ENCODE results near the gene WHRN. TPM values are rescaled to one million over a fixed set of nuclear protein-coding genes. Genes with fewer than 3 reads are reported as not detected.

Gene WHRN
- total RNA-seq, 1 donor from 2014 or later, result 9.1 TPM

DNA sequence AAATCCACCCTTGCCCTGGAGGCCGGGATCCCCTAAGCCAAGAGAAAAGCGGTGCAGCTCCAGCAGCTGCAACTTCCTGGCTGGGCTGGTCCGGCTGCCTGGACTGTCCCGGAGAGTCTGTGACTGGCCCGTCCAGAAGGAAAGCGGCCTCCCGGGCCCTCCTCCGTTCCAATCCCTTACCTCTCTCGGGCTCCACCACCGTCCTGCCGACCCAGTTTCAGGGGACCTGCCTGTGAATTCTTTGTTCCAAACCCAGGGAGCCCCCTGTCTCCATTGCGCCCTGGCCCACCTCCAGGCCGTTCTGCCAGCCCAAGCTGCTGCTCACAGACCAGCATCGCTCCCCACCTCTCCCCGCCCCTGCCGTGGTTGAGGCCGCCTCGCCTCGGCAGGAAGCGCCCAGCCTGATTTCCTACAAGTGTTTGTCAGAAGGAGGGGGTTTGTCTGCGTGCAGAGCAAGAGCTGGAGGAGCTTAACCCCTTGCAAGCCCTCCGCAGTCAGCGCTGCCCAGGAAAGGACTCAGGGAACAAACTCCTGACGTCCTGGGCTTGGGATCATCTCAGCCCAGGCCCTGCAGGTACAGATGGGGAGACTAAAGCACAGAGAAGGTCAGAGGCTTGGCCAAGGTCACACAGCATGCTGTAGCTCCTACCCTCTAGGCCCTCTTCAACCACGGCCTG, 117.5 kb downstream of the WHRN start, which contains the start of gene AKNA:
Gene AKNA (minus strand): TSS at position 303 of the 677 bp plus-strand sequence. CDS start 6,649 bp downstream, outside the sequence.
- no peak for DNase-seq (ENCODE audit: extremely low spot score in 2 of 2)
- H3K9me3 ChIP-seq, result no peaks in the 10 kb centered on the region
- peak within 1 kb of the TSS; percentile 55 to 63 for H3K4me3 ChIP-seq
- peak within 1 kb of the TSS; percentile 87 for H3K27ac ChIP-seq
- H3K27me3 ChIP-seq, result no peaks in the 10 kb centered on the region
- intact Hi-C loops (cut with DNase I), result no loop called here
- peak in 1 of 2 donors; percentile 77 for TF ChIP-seq POLR2A (IDR thresholded peaks at IDR 0.05)
- TF ChIP-seq POLR2AphosphoS5 (IDR thresholded peaks at IDR 0.05; ENCODE audit: insufficient read depth in 1 of 2, low read depth in 1 of 2), result peak; percentile 30 to 97
- no peak for TF ChIP-seq CTCF (IDR thresholded peaks at IDR 0.05)
- H3K36me3 ChIP-seq, result no peaks in the 10 kb centered on the region
- H3K4me1 ChIP-seq, result peaks cover 89% of the 10 kb centered on the region

DNA sequence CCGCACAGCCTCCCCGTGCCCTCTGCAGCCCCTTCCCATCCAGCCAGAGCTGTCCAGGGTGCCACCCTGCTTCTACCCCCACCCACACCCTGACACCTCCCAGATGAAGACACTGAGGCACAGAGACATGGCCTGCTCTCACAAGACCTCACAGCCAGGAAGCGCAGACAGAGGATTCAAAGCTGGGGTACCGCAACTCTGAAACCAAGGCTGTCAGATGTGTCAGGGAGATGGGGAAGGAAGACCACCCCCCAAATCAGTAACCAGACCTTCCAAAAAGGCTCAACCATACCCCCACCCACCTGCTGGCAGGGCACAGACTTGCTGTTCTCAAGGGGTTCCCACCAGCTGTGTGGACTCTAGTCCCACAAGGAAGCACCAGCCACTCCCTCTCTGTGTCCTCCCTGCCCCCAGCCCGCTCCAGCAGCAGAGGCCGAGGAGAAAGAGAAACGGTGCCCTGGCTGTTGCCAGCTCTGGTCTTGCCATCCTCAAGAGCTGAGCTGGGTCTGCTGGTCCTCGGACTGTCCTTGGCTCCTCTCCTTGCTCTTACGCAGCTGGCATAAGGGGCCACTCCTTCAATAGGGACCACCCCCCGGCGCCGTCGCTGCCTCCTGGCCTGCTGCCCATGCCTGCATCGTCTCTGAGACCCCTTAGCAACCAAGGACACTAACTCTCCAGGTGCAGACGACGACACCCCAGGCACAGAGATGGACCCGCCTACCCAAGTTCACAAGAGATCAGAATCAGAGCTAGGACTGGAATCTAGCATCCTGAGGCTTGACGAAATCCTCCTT, 118.2 kb downstream of the WHRN start:
- Histone ChIP-seq H3K4me3 (peak overlapping the region; percentile 55 to 63), H3K36me3 (no peaks in the 10 kb centered on the region), H3K27me3 (no peaks in the 10 kb centered on the region), H3K27ac (peak overlapping the region; percentile 87), H3K9me3 (no peaks in the 10 kb centered on the region), H3K4me1 (peaks cover 89% of the 10 kb centered on the region)
- TF ChIP-seq CTCF (IDR thresholded peaks at IDR 0.05), result no peak
- no peak for TF ChIP-seq POLR2A (IDR thresholded peaks at IDR 0.05)
- TF ChIP-seq POLR2AphosphoS5 (IDR thresholded peaks at IDR 0.05; ENCODE audit: insufficient read depth in 1 of 2, low read depth in 1 of 2), result no peak
- intact Hi-C loops (cut with DNase I), result no loop called here
- no peak for DNase-seq (ENCODE audit: extremely low spot score in 2 of 2)

DNA sequence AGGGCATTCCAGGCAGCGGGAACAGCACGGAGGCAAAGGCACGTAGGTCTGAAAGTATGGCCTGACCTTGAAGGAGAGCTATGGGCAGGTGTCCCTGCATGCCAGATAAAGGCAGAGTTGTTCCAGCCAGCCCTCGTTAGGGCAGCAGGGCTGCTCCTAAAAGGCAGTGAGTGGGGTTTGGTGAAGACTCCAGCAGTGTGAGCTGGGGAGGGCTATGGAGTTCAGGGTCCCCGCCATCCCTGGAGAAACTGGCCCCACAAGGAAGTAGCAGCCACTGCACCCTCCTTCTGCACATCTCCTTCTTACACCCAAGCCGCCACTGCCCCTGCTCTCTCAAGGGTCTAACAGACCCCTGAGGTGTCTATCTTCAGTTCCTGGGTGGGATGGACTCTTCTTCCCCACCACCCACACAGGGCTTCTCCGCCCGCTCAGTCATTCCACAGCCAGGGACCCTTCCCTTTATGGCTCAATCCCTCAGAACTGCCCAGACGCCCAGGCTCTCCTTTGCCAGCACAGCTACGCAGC, 118.8 kb downstream of the WHRN start:
- Histone ChIP-seq H3K4me3 (peak overlapping the region; percentile 55 to 63), H3K4me1 (peaks cover 90% of the 10 kb centered on the region), H3K36me3 (no peaks in the 10 kb centered on the region), H3K9me3 (no peaks in the 10 kb centered on the region), H3K27ac (peak overlapping the region; percentile 87), H3K27me3 (no peaks in the 10 kb centered on the region)
- intact Hi-C loops (cut with DNase I), result no loop called here
- no peak for DNase-seq (ENCODE audit: extremely low spot score in 2 of 2)
- TF ChIP-seq CTCF (IDR thresholded peaks at IDR 0.05) (no peak), POLR2AphosphoS5 (IDR thresholded peaks at IDR 0.05; ENCODE audit: insufficient read depth in 1 of 2, low read depth in 1 of 2) (no peak), POLR2A (IDR thresholded peaks at IDR 0.05) (no peak)

GRCh38 chr9:114385397-114386181, 119.7 kb downstream of the WHRN start:
- DNase-seq (ENCODE audit: extremely low spot score in 2 of 2), result no peak
- peaks cover 81% of the 10 kb centered on the region for H3K4me1 ChIP-seq
- peak in 1 of 2 donors; percentile 72 for TF ChIP-seq POLR2A (IDR thresholded peaks at IDR 0.05)
- peak; percentile 51 to 88 for TF ChIP-seq POLR2AphosphoS5 (IDR thresholded peaks at IDR 0.05; ENCODE audit: insufficient read depth in 1 of 2, low read depth in 1 of 2)
- no peak for TF ChIP-seq CTCF (IDR thresholded peaks at IDR 0.05)

More at GRCh38 chr9:114385397-114386181, 119.7 kb downstream of the WHRN start:
- H3K27me3 ChIP-seq, result no peaks in the 10 kb centered on the region
- peak overlapping the region; percentile 55 to 63 for H3K4me3 ChIP-seq
- intact Hi-C loops (cut with DNase I), result no loop called here
- H3K9me3 ChIP-seq, result no peaks in the 10 kb centered on the region
- no peaks in the 10 kb centered on the region for H3K36me3 ChIP-seq
- peak overlapping the region; percentile 87 for H3K27ac ChIP-seq
